Lower lobe of right lung (tissue), 2 donors: ENCODE data around the gene GATA5. TPM values are rescaled to one million over a fixed set of nuclear protein-coding genes. Genes with fewer than 3 reads are reported as not detected.

Source experiments
- ATAC-seq, 2 donors: fragments of 200-7000 bp; cut with Tn5 transposase; one replicate each; pipeline ENCODE4 v1.9.1; 2020 to 2022; ENCODE audit warnings: mild to moderate bottlenecking in 2 of 2, moderate library complexity in 2 of 2
- DNase-seq: peaks from one replicate; pipeline ENCODE4 v3.0.0-alpha.2; 2020
- H3K27ac ChIP-seq: fragments of 200-600 bp; one replicate; pipeline ENCODE4 v1.8.0; 2022
- H3K27me3 ChIP-seq: fragments of 200-600 bp; one replicate; pipeline ENCODE4 v1.8.0; 2022; ENCODE audit warnings: low read depth
- H3K36me3 ChIP-seq: fragments of 200-600 bp; one replicate; pipeline ENCODE4 v1.8.0; 2022; ENCODE audit warnings: mild to moderate bottlenecking
- H3K4me1 ChIP-seq: fragments of 200-600 bp; one replicate; pipeline ENCODE4 v1.8.0; 2022
- H3K4me3 ChIP-seq: fragments of 200-600 bp; one replicate; pipeline ENCODE4 v1.8.0; 2022; ENCODE audit warnings: mild to moderate bottlenecking
- H3K9me3 ChIP-seq: fragments of 200-600 bp; one replicate; pipeline ENCODE4 v1.8.0; 2022
- intact Hi-C: fragments of 100-400 bp; cut with DNase I; formaldehyde crosslinking; loops from one replicate; pipeline ENCODE4 v1.11.0; 2022
- total RNA-seq: library from RNA; stranded (reverse); fragmentation: NEBNext Ultra II Directional; extraction: Animal tissue kit (Norgen Biotek cat#: 25700); gene quantifications from one replicate; pipeline ENCODE4 v1.2.1, GENCODE V29; 2021
- TF ChIP-seq, protein P1 (sequence below): fragments of 200-600 bp; IDR thresholded peaks from one replicate; pipeline ENCODE4 v1.8.0; 2022; ENCODE audit warnings: antibody characterized with exemption, mild to moderate bottlenecking
- donor health status: DM: no; HTN: yes; CAD: no; lungs with severe emphysema.

The GATA5 gene
- total RNA-seq, 1 donor from 2014 or later = 1.8 TPM

DNA sequence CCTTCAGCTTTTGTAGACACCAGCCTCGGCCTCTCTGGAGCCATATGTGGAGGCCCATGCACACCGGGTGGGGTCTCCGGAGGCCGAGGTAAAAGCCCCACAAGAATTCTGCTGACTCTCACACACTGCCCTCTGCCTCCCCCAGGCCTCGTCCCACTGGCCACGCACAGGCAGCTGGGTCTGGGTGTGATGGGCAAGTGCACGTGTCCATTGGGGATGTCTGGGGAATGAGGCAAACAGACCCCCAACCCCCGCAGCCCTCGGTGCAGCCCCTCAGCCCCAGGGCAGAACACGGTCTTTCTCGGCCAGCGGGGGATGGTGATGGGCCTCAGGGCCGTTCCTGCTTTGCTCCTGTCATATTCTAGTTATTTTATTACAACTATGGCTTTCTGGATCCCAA, 44.0 kb upstream of the GATA5 start:
- intact Hi-C loops = no loop called here
- ATAC-seq (no peak), DNase-seq (no peak)
- Histone ChIP-seq H3K27ac (no peak overlapping the region), H3K4me1 (no peaks in the 10 kb centered on the region), H3K27me3 (peaks cover 60% of the 10 kb centered on the region), H3K4me3 (no peak overlapping the region), H3K36me3 (no peaks in the 10 kb centered on the region), H3K9me3 (no peaks in the 10 kb centered on the region)
- TF ChIP-seq, protein P1, sequence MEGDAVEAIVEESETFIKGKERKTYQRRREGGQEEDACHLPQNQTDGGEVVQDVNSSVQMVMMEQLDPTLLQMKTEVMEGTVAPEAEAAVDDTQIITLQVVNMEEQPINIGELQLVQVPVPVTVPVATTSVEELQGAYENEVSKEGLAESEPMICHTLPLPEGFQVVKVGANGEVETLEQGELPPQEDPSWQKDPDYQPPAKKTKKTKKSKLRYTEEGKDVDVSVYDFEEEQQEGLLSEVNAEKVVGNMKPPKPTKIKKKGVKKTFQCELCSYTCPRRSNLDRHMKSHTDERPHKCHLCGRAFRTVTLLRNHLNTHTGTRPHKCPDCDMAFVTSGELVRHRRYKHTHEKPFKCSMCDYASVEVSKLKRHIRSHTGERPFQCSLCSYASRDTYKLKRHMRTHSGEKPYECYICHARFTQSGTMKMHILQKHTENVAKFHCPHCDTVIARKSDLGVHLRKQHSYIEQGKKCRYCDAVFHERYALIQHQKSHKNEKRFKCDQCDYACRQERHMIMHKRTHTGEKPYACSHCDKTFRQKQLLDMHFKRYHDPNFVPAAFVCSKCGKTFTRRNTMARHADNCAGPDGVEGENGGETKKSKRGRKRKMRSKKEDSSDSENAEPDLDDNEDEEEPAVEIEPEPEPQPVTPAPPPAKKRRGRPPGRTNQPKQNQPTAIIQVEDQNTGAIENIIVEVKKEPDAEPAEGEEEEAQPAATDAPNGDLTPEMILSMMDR = no peak

DNA sequence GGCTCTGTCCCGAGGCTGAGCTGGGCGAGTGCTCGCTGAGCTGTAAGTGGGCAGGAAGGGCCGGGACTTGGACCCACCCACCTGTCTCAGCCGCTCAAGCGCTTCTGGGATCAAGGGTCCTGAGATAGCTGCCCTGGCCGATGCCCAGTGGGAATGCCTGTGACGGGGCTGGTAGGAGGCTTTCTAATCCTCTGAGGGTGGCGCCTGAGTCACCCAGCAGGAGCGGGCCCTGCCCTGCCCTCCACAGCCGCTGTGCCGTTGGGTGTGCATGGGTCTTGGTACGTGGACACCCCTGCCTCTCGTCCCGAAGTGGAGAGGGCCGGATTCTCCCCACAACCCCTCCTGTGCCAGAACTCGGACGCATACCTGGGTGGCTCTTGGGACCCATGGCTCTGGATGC, 43.1 kb upstream of the GATA5 start:
- intact Hi-C loops = no loop called here
- no peaks in the 10 kb centered on the region for H3K9me3 ChIP-seq
- DNase-seq (no peak), ATAC-seq (no peak)
- no peaks in the 10 kb centered on the region for H3K4me1 ChIP-seq
- H3K4me3 ChIP-seq = no peak overlapping the region
- H3K36me3 ChIP-seq = no peaks in the 10 kb centered on the region
- TF ChIP-seq, protein P1 = no peak
- no peak overlapping the region for H3K27ac ChIP-seq
- H3K27me3 ChIP-seq = peaks cover 59% of the 10 kb centered on the region

DNA sequence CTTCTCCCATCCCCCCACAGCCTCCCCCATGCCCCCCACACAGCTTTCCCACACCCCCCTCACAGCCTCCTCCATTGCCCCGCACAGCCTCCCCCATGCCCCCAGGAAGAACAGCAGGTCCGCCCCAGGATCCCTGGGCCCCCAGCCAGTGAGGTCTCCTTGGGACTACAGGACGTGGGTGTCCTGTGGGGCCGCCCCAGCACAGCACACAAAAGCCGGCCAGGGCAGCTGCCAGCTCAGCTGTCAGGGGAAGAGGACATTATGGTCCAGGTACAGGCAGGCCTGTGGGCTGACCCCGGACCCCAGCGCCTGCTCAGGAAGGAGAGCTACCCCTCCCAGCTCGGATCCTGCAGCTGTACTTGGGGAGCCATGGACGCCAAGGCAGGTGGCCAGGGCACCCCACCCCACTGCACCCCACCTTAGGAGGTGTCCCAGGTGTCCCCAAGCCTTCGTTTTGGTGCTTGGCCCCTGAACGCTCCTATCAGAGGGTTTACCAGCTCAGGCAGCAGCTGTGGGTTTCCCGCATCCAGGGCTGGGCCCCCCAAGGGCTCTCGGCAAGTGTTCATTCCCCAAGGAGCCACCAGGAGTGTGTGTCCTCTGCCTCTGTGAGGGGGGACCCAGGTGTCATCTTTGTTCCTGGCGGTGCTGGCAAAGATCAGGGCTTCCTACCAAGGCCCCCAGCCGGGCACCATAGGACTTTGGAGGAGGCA, 42.3 kb upstream of the GATA5 start:
- TF ChIP-seq, protein P1 = no peak
- Histone ChIP-seq H3K4me3 (no peak overlapping the region), H3K27me3 (peaks cover 59% of the 10 kb centered on the region), H3K4me1 (no peaks in the 10 kb centered on the region), H3K9me3 (no peaks in the 10 kb centered on the region), H3K36me3 (no peaks in the 10 kb centered on the region), H3K27ac (no peak overlapping the region)
- DNase-seq = no peak
- ATAC-seq = no peak
- intact Hi-C loops = no loop called here

DNA sequence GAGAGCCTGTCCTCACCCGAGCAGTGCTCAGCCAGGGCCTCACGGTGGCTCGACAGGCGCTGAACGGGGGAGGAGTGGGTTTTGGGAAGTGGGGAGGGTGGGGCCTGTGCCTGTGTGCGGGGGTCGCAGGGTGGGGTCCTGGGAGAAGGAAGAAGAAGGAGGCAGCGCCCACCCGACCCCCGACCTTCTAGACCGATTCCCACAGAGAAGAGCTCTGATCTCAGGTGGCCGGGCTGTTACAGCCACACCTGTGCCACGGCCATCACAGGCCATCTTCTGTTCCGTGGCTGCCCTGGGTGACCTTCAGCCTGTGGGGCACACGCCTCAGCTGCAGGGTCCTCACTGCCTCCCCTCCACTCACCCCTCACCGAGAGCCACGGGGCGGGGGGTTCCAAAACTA, 41.4 kb upstream of the GATA5 start:
- H3K27me3 ChIP-seq = peaks cover 63% of the 10 kb centered on the region
- no peak overlapping the region for H3K4me3 ChIP-seq
- no peaks in the 10 kb centered on the region for H3K9me3 ChIP-seq
- TF ChIP-seq, protein P1 = no peak
- H3K27ac ChIP-seq = no peak overlapping the region
- DNase-seq = no peak
- intact Hi-C loops = no loop called here
- H3K36me3 ChIP-seq = no peaks in the 10 kb centered on the region
- H3K4me1 ChIP-seq = no peaks in the 10 kb centered on the region
- ATAC-seq = no peak

DNA sequence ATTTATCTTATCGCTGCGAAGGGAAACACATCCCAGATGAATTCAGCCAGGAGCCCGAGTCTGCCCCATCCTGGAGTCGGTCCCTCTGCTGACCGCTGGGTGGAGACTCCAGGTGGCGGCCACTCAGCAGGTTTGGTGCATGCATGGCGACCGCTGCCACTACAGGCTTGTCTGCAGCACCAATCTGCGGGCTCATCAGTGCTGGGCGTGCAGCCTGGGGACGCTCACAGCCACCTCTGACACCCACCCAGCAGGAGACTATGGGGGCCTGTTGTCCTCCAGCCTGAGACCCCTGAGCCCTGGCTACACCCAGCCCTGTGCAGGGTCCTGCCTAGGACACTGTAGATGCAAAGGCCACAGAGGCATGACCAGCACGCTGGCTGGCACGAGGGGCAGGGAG, 40.5 kb upstream of the GATA5 start:
- DNase-seq (no peak), ATAC-seq (no peak)
- no peak overlapping the region for H3K4me3 ChIP-seq
- no peaks in the 10 kb centered on the region for H3K4me1 ChIP-seq
- TF ChIP-seq, protein P1 = no peak
- H3K9me3 ChIP-seq = no peaks in the 10 kb centered on the region
- intact Hi-C loops = no loop called here
- no peaks in the 10 kb centered on the region for H3K36me3 ChIP-seq
- H3K27ac ChIP-seq = no peak overlapping the region
- H3K27me3 ChIP-seq = peaks cover 71% of the 10 kb centered on the region
